Measurements from ENCODE around the gene MYH11.
"Not testable (repeated sequence)": the region's sequence is repeated elsewhere in the genome, so short reads cannot be mapped to it uniquely, and the experiment has no call there.

MYH11 gene

DNA sequence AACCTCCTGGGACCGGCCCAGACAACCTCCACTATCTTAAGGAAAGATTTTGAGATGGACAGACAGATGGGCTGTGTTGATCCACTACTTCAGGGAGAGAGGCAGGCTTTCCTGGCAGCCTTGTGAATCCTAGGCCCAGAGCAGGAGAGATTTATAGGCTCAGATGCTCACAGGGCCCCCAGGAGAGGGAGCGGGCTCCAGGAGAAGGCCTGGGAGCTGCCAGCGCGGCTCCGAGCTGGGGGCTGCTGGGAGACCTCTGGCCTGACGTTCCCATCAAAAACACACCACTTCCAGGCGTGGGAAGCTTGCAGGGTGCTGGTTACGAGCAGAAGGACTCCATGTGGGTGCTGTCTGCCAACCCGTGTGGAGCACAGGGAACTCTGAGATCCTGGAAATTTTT, 53.2 kb downstream of the MYH11 start:
- DNase-seq: no peak

DNA sequence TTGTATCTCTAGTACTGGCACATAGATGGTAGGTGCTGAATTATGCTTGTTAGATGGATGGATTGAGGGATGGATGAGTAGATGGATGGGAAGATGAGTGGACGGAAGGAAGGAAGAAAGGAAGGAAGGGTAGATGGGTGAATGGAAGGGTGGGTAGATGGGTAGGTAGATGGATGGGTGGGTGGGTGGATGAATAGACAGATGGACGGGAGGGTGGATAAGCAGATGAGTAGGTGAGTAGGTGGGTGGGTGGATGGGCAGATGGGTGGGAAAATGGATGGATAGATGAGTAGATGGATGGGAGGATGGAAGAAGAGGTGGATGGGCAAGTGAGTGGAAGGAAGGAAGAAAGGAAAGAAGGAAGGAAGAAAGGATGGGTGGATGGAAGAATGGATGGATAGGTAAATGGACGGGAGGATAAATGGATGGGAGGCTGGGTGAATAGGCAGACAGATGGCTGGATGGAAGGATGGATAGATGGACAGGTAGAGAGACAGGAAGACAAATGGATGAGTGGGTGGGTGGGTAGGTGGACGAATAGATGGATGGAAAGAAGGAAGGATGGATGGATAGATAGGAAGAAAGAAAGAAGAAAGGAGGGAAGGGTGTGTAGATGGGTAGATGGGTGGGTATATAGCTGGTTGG, 56.9 kb downstream of the MYH11 start:
- no peak for DNase-seq

GRCh38 chr16:15798671-15799070, 58.2 kb downstream of the MYH11 start:
- DNase-seq: no peak

DNA sequence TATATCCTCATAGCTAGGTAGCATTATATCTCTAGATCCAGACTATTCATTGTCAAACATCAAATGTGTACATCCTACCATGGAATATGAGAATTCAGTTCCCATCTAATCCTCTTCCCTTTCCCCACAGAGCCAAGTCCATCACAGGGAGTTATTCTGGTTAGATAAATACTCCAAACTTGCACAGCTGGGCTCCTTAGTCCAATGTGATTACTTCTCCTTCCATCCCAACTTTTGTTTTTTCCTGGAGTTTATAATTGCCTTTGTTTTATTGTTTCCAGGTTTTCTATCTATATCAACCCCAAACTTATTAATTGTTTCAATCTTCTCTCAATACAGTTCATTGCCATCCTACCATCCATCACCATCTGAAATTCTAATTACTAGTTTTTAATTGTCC, 59.9 kb downstream of the MYH11 start:
- no peak for DNase-seq

- DNase-seq: no peak
Observed at GRCh38 chr16:15795615-15796014, 61.2 kb downstream of the MYH11 start.

- DNase-seq: no peak
Observed at GRCh38 chr16:15792563-15792971, 64.3 kb downstream of the MYH11 start.

GRCh38 chr16:15790458-15790857, 66.4 kb downstream of the MYH11 start:
- no peak for DNase-seq

- DNase-seq: not testable (repeated sequence)
Observed at GRCh38 chr16:15789816-15790215, 67.0 kb downstream of the MYH11 start.

DNA sequence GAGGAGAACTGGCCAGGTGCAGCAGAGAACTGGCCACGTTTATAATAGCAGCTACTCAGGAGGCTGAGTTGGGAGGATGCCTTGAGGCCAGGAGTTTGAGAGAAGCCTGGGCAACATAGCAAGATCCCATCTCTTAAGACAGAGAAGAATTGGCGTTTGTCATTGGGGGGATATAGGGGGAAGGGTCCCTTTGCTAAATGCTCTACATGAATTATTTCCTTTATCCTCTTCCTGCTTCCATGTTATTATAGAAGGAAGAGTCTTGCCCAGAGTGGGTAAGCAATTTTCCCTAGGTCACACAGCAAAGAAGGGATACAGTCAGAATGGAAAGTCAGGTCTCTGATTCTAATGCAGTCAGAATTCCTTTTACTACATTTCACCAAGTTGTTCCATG, 68.0 kb downstream of the MYH11 start:
- no peak for DNase-seq

GRCh38 chr16:15786501-15786900, 70.3 kb downstream of the MYH11 start:
- DNase-seq: no peak

DNA sequence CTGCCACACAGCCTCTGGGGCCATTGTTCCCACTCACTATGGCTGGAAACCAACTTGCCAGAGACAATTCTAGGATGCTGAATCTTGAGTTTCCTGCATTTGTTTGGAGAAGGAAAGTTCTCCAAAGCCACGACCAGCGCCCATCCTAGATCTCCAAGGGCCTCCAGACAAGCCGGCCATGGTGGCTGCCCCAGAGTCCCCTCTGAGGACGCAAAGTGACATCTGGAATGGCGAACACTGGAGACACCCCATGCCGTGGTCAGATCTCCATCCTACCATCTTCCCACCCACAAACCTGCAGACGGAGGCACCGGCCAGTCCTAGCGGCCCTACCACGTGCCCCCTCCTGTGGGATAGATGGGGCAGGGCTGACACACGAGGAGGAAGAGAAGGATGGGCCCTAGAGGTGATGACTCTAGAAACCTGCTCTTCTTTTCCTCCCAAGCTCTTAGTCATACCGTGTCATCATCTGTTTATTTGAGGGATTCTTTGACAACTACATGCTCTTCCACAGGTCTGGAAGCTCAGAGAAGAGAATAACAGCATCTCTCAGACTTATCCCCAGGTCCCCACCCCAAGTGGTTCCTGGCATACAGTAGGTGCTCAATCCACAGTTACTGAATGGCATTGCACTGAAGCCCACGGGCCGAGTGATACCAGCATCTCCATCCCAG, 71.3 kb downstream of the MYH11 start:
- no peak for DNase-seq

GRCh38 chr16:15783985-15784384, 72.8 kb downstream of the MYH11 start:
- DNase-seq: no peak

- no peak for DNase-seq
Observed at GRCh38 chr16:15782573-15783365, 74.1 kb downstream of the MYH11 start.

- DNase-seq: no peak
Observed at GRCh38 chr16:15781650-15782049, 75.2 kb downstream of the MYH11 start.

GRCh38 chr16:15780805-15781204, 76.0 kb downstream of the MYH11 start:
- DNase-seq: no peak

GRCh38 chr16:15779664-15780351, 77.0 kb downstream of the MYH11 start:
- no peak for DNase-seq

- no peak for DNase-seq
Observed at GRCh38 chr16:15778999-15779614, 77.7 kb downstream of the MYH11 start.

GRCh38 chr16:15778204-15778743, 78.6 kb downstream of the MYH11 start:
- no peak for DNase-seq

DNA sequence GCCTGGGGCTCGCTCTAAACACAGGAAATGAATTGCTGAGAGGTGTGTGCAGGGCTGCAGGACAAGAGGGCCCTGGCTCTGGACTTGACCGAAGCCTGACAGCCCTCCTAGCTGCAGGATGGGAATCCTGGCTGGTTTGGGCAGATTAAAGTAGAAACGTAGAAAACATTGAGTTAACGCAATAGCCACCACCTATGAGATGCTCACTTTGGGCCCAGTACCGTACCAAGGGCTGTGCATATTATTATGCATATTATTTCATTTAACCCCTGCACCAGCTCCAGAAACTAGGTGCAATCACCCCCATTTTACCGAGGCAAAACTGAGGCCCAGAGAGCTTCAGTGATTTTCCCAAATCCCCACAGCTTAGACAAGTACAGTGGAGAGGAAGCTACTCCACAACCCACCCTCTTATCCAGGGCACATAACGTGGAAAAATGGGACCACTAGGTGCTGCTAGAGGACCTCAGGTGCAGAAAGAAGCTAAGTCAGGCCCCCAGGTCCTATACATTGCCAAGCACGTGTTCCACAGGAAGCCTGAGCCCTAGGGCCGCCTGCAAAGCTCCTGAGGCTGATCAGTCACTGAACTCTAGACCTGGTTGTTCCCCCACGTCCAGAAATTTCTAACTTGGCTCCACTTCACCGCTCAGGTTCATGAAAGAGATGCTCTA, 79.2 kb downstream of the MYH11 start:
- no peak for DNase-seq

GRCh38 chr16:15776572-15776971, 80.3 kb downstream of the MYH11 start:
- no peak for DNase-seq

GRCh38 chr16:15775663-15776304, 81.0 kb downstream of the MYH11 start:
- DNase-seq: no peak

GRCh38 chr16:15775209-15775608, 81.6 kb downstream of the MYH11 start:
- no peak for DNase-seq

Data from NCI-H2171 (cell line).